Caco-2 (cell line): ENCODE measurements around the gene RSRC1. TPM values are rescaled to one million over a fixed set of nuclear protein-coding genes. Genes with fewer than 3 reads are reported as not detected.

Experiments used
- BruUV-seq: library from RNA; stranded (reverse); fragments of 400-500 nt; replicated peaks from 2 replicates; lab custom pipeline; 2021; lab: Mats Ljungman, UMichigan
- CTCF ChIA-PET: fragments of 300-600 bp; sonication (Branson Sonifier 250); formaldehyde crosslinking; loops from one replicate; lab custom pipeline; 2022; ENCODE audit warnings: antibody characterized with exemption; lab: Charles Lee
- POLR2A ChIA-PET: fragments of 300-600 bp; sonication (Branson Sonifier 250); formaldehyde crosslinking; loops from one replicate; lab custom pipeline; 2022; ENCODE audit warnings: antibody characterized with exemption; lab: Charles Lee
- DNase-seq, 2 experiments: peaks; one replicate each; pipeline versions ENCODE4 v3.0.0 to v3.0.0-alpha.2; 2020 to 2022
- H3K27me3 ChIP-seq: replicated peaks from 2 replicates; pipeline ENCODE4 v1.6.0; 2011; ENCODE audit warnings: low read length; ENCODE audit not compliant: control insufficient read depth, insufficient read depth
- H3K36me3 ChIP-seq: 2 replicates; pipeline ENCODE4 v1.5.1; 2011; ENCODE audit warnings: low read length; ENCODE audit not compliant: control insufficient read depth, insufficient read depth
- H3K4me1 ChIP-seq: fragments of 250-450 bp; sonication (Bioruptor Pico); 2 replicates; pipeline ENCODE4 v1.5.1; 2020; ENCODE audit warnings: mild to moderate bottlenecking
- H3K4me3 ChIP-seq: 2 replicates; pipeline ENCODE4 v1.5.1; 2011; ENCODE audit warnings: low read depth, mild to moderate bottlenecking, control low read depth, low read length
- H3K9me3 ChIP-seq: fragments of 250-450 bp; sonication (Bioruptor Pico); 2 replicates; pipeline ENCODE4 v1.5.1; 2020; ENCODE audit warnings: mild to moderate bottlenecking, moderate library complexity
- H3K27ac Mint-ChIP-seq: one replicate; pipeline ENCODE4 v1.8.0; 2022; ENCODE audit warnings: mixed read lengths; ENCODE audit not compliant: unreplicated experiment
- H3K27me3 Mint-ChIP-seq: one replicate; pipeline ENCODE4 v1.8.0; 2022; ENCODE audit warnings: mixed read lengths; ENCODE audit not compliant: insufficient read depth, unreplicated experiment
- H3K36me3 Mint-ChIP-seq: one replicate; pipeline ENCODE4 v1.8.0; 2022; ENCODE audit warnings: mild to moderate bottlenecking, mixed read lengths; ENCODE audit not compliant: insufficient read depth, unreplicated experiment
- H3K4me1 Mint-ChIP-seq: one replicate; pipeline ENCODE4 v1.8.0; 2022; ENCODE audit warnings: low read depth, mixed read lengths; ENCODE audit not compliant: unreplicated experiment
- H3K4me3 Mint-ChIP-seq: one replicate; pipeline ENCODE4 v1.8.0; 2022; ENCODE audit warnings: mild to moderate bottlenecking, moderate library complexity, mixed read lengths; ENCODE audit not compliant: unreplicated experiment
- H3K9me3 Mint-ChIP-seq: one replicate; pipeline ENCODE4 v1.8.0; 2022; ENCODE audit warnings: mixed read lengths; ENCODE audit not compliant: unreplicated experiment
- intact Hi-C: fragments of 100-400 bp; cut with micrococcal nuclease; formaldehyde crosslinking; loops from one replicate; pipeline ENCODE4 v1.10.0; 2022; ENCODE audit not compliant: unreplicated experiment
- total RNA-seq: library from RNA; stranded (reverse); gene quantifications from 2 replicates; pipeline ENCODE4 v1.2.3, GENCODE V29; 2022
- TF ChIP-seq, protein P1 (sequence below), 2 experiments: fragments of 200-600 bp in 1 of 2; IDR thresholded peaks; 1 replicate in 1 of 2; 2 replicates in 1 of 2; pipeline versions ENCODE4 v1.5.1 to v1.8.0; 2011 to 2022; ENCODE audit warnings: antibody characterized with exemption in 1 of 2, control low read depth in 1 of 2, inconsistent platforms in 1 of 2, low read depth in 1 of 2, low read length in 1 of 2, mild to moderate bottlenecking in 1 of 2, moderate library complexity in 1 of 2; ENCODE audit not compliant: insufficient read depth in 1 of 2, severe bottlenecking in 1 of 2, unreplicated experiment in 1 of 2

The RSRC1 gene
- total RNA-seq, 1 experiment from 2014 or later = 38.4 TPM

- TF ChIP-seq, protein P1, sequence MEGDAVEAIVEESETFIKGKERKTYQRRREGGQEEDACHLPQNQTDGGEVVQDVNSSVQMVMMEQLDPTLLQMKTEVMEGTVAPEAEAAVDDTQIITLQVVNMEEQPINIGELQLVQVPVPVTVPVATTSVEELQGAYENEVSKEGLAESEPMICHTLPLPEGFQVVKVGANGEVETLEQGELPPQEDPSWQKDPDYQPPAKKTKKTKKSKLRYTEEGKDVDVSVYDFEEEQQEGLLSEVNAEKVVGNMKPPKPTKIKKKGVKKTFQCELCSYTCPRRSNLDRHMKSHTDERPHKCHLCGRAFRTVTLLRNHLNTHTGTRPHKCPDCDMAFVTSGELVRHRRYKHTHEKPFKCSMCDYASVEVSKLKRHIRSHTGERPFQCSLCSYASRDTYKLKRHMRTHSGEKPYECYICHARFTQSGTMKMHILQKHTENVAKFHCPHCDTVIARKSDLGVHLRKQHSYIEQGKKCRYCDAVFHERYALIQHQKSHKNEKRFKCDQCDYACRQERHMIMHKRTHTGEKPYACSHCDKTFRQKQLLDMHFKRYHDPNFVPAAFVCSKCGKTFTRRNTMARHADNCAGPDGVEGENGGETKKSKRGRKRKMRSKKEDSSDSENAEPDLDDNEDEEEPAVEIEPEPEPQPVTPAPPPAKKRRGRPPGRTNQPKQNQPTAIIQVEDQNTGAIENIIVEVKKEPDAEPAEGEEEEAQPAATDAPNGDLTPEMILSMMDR (IDR thresholded peaks at IDR 0.05; ENCODE audit: insufficient read depth in 1 of 2, low read depth in 1 of 2, low read length in 1 of 2, severe bottlenecking in 1 of 2, unreplicated experiment in 1 of 2) = no peak
- peaks cover 28% of the 10 kb centered on the region for H3K9me3 Mint-ChIP-seq
- Histone ChIP-seq H3K36me3 (no peaks in the 10 kb centered on the region), H3K4me1 (no peaks in the 10 kb centered on the region), H3K9me3 (peaks cover 8% of the 10 kb centered on the region; the same call in 1 of the 2 replicates), H3K4me3 (no peak overlapping the region), H3K27me3 (no peaks in the 10 kb centered on the region)
- DNase-seq = no peak
- H3K4me1 Mint-ChIP-seq = peaks cover 6% of the 10 kb centered on the region
- no peak overlapping the region for H3K27ac Mint-ChIP-seq
- intact Hi-C loops = no loop called here
- H3K4me3 Mint-ChIP-seq = no peak overlapping the region
- no peaks in the 10 kb centered on the region for H3K27me3 Mint-ChIP-seq
- POLR2A ChIA-PET = no interaction called here
- CTCF ChIA-PET = no interaction called here
- no TSS peak for BruUV-seq
- no peaks in the 10 kb centered on the region for H3K36me3 Mint-ChIP-seq
Observed at GRCh38 chr3:158205994-158206393, 96.1 kb downstream of the RSRC1 start.

- H3K27me3 Mint-ChIP-seq = no peaks in the 10 kb centered on the region
- H3K9me3 Mint-ChIP-seq = no peaks in the 10 kb centered on the region
- BruUV-seq = no TSS peak
- H3K4me1 ChIP-seq = no peaks in the 10 kb centered on the region
- ChIA-PET CTCF (no interaction called here), POLR2A (no interaction called here)
- H3K4me1 Mint-ChIP-seq = peaks cover 6% of the 10 kb centered on the region
- no peak for DNase-seq
- no peaks in the 10 kb centered on the region for H3K27me3 ChIP-seq
- H3K36me3 ChIP-seq = no peaks in the 10 kb centered on the region
- no peaks in the 10 kb centered on the region for H3K36me3 Mint-ChIP-seq
- H3K4me3 Mint-ChIP-seq = no peak overlapping the region
- TF ChIP-seq, protein P1 (IDR thresholded peaks at IDR 0.05; ENCODE audit: insufficient read depth in 1 of 2, low read depth in 1 of 2, low read length in 1 of 2, severe bottlenecking in 1 of 2, unreplicated experiment in 1 of 2) = no peak
- H3K9me3 ChIP-seq = no peaks in the 10 kb centered on the region
- no peak overlapping the region for H3K4me3 ChIP-seq
- H3K27ac Mint-ChIP-seq = no peak overlapping the region
- intact Hi-C loops = no loop called here
Observed at GRCh38 chr3:158210067-158210466, 100.2 kb downstream of the RSRC1 start.

DNA sequence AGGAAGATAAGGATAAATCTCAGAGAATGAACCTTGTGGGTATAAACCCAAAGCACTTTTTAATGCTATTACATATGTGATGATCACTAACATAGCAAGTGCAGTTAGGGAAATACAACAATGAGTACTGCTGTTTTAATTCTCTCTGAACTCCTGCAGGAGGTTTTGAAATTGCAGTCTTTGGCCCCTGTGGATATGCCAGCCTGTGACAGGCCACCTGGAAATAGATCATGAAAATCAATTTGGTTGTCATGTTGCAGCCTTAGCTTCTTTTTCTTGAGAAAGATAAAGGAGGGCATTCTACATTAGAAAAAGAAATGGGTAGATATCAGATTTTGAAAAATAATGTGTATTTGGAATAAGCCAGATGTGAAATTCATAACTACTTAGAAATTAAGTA lies 103.6 kb downstream of the RSRC1 start:
- H3K4me3 Mint-ChIP-seq = no peak overlapping the region
- ChIA-PET POLR2A (no interaction called here), CTCF (no interaction called here)
- BruUV-seq = no TSS peak
- Histone ChIP-seq H3K36me3 (no peaks in the 10 kb centered on the region), H3K9me3 (no peaks in the 10 kb centered on the region), H3K4me1 (no peaks in the 10 kb centered on the region), H3K4me3 (no peak overlapping the region), H3K27me3 (no peaks in the 10 kb centered on the region)
- peaks cover 9% of the 10 kb centered on the region for H3K9me3 Mint-ChIP-seq
- intact Hi-C loops = no loop called here
- H3K4me1 Mint-ChIP-seq = peaks cover 6% of the 10 kb centered on the region
- no peaks in the 10 kb centered on the region for H3K36me3 Mint-ChIP-seq
- H3K27ac Mint-ChIP-seq = no peak overlapping the region
- no peaks in the 10 kb centered on the region for H3K27me3 Mint-ChIP-seq
- DNase-seq = no peak
- TF ChIP-seq, protein P1 (IDR thresholded peaks at IDR 0.05; ENCODE audit: insufficient read depth in 1 of 2, low read depth in 1 of 2, low read length in 1 of 2, severe bottlenecking in 1 of 2, unreplicated experiment in 1 of 2) = no peak
